Activated naive CD4-positive, alpha-beta T cell treated with anti-CD3 and anti-CD28 coated beads, Interleukin-2, amount 50 U/mL, for 72 hours (primary cell): Measurements from ENCODE around the gene NCK2. TPM values are rescaled to one million over a fixed set of nuclear protein-coding genes. Genes with fewer than 3 reads are reported as not detected.

Experiments used
- ATAC-seq, 2 donors: fragments of 150-1000 bp; cut with Tn5 transposase; 2 replicates each; pipeline ENCODE4 v1.10.0; 2021; ENCODE audit warnings: mild to moderate bottlenecking in 2 of 2, moderate library complexity in 2 of 2
- DNase-seq, 2 donors: peaks; one replicate each; pipeline ENCODE4 v3.0.0; 2021 to 2022; ENCODE audit warnings: low spot score in 2 of 2
- H3K27ac Mint-ChIP-seq, 2 donors: one replicate each; pipeline ENCODE4 v1.8.0; 2022; ENCODE audit warnings: mild to moderate bottlenecking in 2 of 2, mixed read lengths in 2 of 2
- H3K36me3 Mint-ChIP-seq, 2 donors: one replicate each; pipeline ENCODE4 v1.8.0; 2022; ENCODE audit warnings: mixed read lengths in 2 of 2
- H3K9me3 Mint-ChIP-seq, 2 donors: one replicate each; pipeline ENCODE4 v1.8.0; 2022; ENCODE audit warnings: mixed read lengths in 2 of 2
- total RNA-seq, 2 donors: library from RNA; stranded (reverse); gene quantifications; one replicate each; pipeline ENCODE4 v1.2.3, GENCODE V29; 2022

Gene NCK2
- total RNA-seq, 2 donors from 2014 or later: 89.3 to 98.5 TPM

GRCh38 chr2:105868060-105868459 is 123.3 kb downstream of the NCK2 start:
- peak overlapping the region in 1 of 2 donors; percentile 0 for H3K27ac Mint-ChIP-seq
- peaks cover 6 to 18% of the 10 kb centered on the region in 2 donors for H3K36me3 Mint-ChIP-seq
- no peak for DNase-seq
- H3K9me3 Mint-ChIP-seq: no peaks in the 10 kb centered on the region
- no peak for ATAC-seq

- ATAC-seq: no peak
- peaks cover 5 to 18% of the 10 kb centered on the region in 2 donors for H3K36me3 Mint-ChIP-seq
- H3K27ac Mint-ChIP-seq: no peak overlapping the region
- DNase-seq: no peak
- H3K9me3 Mint-ChIP-seq: no peaks in the 10 kb centered on the region
Observed at GRCh38 chr2:105869341-105869740, 124.6 kb downstream of the NCK2 start.

GRCh38 chr2:105870062-105870461 is 125.3 kb downstream of the NCK2 start:
- H3K36me3 Mint-ChIP-seq: peaks cover 6 to 19% of the 10 kb centered on the region in 2 donors
- DNase-seq (no peak), ATAC-seq (no peak)
- H3K9me3 Mint-ChIP-seq: no peaks in the 10 kb centered on the region
- H3K27ac Mint-ChIP-seq: peak overlapping the region; percentile 30 to 83

GRCh38 chr2:105870858-105871257 is 126.1 kb downstream of the NCK2 start:
- H3K9me3 Mint-ChIP-seq: no peaks in the 10 kb centered on the region
- peaks cover 13 to 25% of the 10 kb centered on the region in 2 donors for H3K36me3 Mint-ChIP-seq
- ATAC-seq: no peak
- peak overlapping the region; percentile 30 to 80 for H3K27ac Mint-ChIP-seq
- DNase-seq: no peak

DNA sequence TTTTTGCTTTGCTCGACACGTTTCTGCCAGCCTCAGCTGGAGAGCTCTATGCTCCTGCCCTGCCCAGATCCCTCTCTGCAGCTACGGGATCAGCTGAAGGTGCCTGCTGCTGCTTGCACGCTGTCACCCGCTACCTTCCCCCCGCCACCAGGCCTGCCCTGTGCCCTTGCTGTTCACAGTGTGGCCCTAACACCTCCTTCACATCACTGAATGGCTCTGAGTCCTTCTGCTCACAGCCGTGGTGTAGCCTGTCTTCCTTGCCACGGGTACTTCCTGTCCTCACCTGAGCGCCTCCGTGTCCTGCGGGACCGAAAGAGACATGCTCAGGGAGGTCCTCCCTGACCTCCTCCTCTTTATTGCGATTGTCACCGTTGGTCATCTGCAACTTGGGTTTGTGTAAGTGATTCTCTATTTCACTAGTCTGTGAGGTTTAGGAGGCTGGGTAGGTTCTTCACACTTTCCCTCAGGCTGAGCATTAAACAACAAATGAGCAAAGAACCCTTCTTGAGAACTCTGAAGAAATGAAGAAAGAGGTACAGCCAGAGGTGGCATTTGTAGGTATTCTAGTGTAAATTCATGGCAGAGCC is 127.5 kb downstream of the NCK2 start:
- Mint-ChIP-seq H3K36me3 (peaks cover 13 to 36% of the 10 kb centered on the region in 2 donors), H3K27ac (peak overlapping the region; percentile 70 to 90), H3K9me3 (no peaks in the 10 kb centered on the region)
- DNase-seq (no peak), ATAC-seq (peak; percentile 8 to 39)

- ATAC-seq: no peak
- peaks cover 18 to 41% of the 10 kb centered on the region in 2 donors for H3K36me3 Mint-ChIP-seq
- DNase-seq: no peak
- peak overlapping the region; percentile 70 to 84 for H3K27ac Mint-ChIP-seq
- no peaks in the 10 kb centered on the region for H3K9me3 Mint-ChIP-seq
Observed at GRCh38 chr2:105872830-105873229, 128.1 kb downstream of the NCK2 start.

DNA sequence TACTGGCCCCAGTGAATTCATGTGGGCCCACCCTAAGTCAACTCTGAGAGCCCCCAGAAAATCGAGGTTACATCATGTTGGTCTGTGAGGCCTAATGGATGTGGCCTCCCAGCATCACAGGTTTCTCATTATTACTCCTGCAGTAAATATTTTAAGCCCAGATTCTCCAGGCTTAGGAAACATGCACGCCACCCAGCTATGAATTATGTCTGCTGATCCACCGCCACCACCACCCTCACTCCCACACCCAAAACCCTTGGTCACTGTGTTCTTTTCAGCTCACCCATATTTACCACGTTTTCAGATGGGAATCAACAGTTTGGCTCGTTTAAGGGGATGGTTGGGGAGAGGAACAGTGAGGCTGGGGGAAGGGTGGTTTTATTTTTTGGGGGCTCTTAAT is 128.6 kb downstream of the NCK2 start:
- Mint-ChIP-seq H3K27ac (peak overlapping the region; percentile 70 to 84), H3K9me3 (no peaks in the 10 kb centered on the region)

GRCh38 chr2:105873721-105874120 is 129.0 kb downstream of the NCK2 start:
- H3K27ac Mint-ChIP-seq: peak overlapping the region; percentile 70 to 92
- H3K36me3 Mint-ChIP-seq: peaks cover 25 to 42% of the 10 kb centered on the region in 2 donors
- H3K9me3 Mint-ChIP-seq: no peaks in the 10 kb centered on the region
- DNase-seq: peak in 1 of 2 donors; percentile 90
- peak; percentile 74 to 97 for ATAC-seq

More for the DNA sequence above, 128.6 kb downstream of the NCK2 start:
- H3K36me3 Mint-ChIP-seq: peaks cover 22 to 41% of the 10 kb centered on the region in 2 donors
- ATAC-seq: peak in 1 of 2 donors; percentile 11
- DNase-seq: no peak

DNA sequence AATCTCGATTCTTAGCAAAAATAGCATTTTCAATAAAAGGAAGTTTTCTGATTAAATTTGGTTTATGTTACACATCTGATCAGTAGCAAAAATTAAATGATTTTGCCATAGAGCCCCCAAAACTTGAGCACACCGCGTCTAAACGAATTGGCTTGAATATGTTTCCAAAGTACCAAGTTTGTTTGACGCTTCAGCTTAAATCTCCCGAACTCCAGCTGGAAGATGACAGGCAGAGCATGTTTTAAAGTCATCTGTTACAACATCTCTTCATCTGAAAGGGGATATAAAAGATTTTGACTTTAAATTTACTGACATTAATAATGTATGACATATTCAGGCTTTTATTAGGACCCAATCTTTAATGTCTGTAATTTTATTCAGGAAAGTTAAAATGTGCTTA is 129.8 kb downstream of the NCK2 start:
- Mint-ChIP-seq H3K9me3 (no peaks in the 10 kb centered on the region), H3K36me3 (peaks cover 31 to 50% of the 10 kb centered on the region in 2 donors), H3K27ac (peak overlapping the region; percentile 14 to 70)
- no peak for DNase-seq
- no peak for ATAC-seq

DNA sequence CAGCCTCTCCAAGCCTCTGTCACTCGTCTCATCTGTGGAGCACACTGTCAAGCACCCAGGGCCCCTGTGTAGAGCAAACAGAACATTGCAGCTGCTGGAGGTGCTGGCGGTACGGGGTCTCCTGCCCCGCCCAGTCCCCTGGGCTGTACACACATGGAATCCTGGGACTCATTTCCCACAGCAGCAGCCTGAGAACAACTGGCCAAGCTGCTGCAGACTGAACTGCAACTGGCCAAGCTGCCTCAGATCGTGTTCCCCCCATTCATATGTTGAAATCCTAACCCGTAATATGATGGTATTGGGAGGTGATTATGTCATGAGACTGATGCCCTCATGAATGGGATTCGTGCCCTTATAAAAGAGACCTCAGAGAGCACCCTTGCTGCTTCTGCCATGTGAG is 130.5 kb downstream of the NCK2 start:
- Mint-ChIP-seq H3K36me3 (peaks cover 33 to 56% of the 10 kb centered on the region in 2 donors), H3K9me3 (no peaks in the 10 kb centered on the region), H3K27ac (peak overlapping the region; percentile 22 to 55)
- ATAC-seq (no peak), DNase-seq (no peak)

DNA sequence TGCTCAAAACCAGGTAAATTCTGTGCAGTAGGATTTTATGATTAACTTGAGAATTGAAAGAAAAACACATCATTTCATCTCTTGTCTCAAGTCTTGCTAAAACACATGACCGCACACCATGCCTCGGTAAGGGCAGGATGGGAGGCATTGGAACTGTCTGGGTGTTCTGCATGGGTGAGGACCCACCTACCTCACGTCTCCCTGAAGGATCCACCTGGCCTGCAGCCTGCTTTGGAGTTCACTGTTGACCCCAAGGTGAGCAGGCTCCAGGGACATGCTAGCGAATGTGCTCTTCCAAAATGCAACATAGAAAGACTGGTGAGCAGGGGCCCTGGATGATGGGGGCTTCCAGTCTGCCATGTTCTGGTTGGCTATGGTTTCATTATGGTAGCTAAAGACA is 131.5 kb downstream of the NCK2 start:
- ATAC-seq (no peak), DNase-seq (no peak)
- Mint-ChIP-seq H3K9me3 (no peaks in the 10 kb centered on the region), H3K27ac (peak overlapping the region; percentile 22 to 82), H3K36me3 (peaks cover 36 to 61% of the 10 kb centered on the region in 2 donors)

GRCh38 chr2:105877945-105878344 is 133.2 kb downstream of the NCK2 start:
- peak overlapping the region; percentile 50 to 81 for H3K27ac Mint-ChIP-seq
- ATAC-seq (no peak), DNase-seq (no peak)
- H3K9me3 Mint-ChIP-seq: no peaks in the 10 kb centered on the region
- H3K36me3 Mint-ChIP-seq: peaks cover 38 to 68% of the 10 kb centered on the region in 2 donors

DNA sequence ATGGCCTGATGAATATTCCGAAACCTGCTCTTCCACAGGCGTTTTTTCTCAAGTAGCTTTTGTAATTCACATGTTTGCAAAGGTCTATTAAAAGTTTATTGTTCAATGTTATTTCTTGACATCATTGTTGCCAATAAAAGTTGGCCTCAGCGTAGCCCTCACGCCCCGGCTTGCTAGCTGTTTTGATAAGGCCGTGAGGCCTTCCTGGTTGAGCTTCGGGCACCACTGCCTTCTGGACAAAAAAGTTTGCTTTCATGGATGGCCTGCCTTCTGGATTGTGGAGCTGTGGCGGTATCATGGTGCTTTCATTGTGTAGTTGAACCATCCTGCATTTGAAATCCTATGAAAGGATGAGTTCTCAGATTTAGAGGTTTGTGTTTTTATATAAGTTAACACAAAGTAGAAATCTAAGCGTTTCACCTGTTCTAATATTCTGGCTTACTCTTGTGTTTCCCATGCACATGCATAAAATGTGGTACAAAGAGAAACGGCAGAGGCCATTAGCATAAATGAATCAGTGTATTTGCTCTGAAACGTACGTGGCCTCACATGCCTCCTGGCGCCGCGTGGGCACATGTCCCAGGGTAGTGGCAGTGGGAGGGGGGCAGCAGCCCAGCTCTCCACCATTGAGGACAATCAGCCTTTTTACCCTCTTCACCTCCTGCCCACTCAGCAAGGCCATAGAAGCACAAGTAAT is 134.5 kb downstream of the NCK2 start:
- DNase-seq (no peak), ATAC-seq (no peak)
- Mint-ChIP-seq H3K9me3 (no peaks in the 10 kb centered on the region), H3K27ac (peak overlapping the region; percentile 50 to 76), H3K36me3 (peaks cover 38 to 70% of the 10 kb centered on the region in 2 donors)

DNA sequence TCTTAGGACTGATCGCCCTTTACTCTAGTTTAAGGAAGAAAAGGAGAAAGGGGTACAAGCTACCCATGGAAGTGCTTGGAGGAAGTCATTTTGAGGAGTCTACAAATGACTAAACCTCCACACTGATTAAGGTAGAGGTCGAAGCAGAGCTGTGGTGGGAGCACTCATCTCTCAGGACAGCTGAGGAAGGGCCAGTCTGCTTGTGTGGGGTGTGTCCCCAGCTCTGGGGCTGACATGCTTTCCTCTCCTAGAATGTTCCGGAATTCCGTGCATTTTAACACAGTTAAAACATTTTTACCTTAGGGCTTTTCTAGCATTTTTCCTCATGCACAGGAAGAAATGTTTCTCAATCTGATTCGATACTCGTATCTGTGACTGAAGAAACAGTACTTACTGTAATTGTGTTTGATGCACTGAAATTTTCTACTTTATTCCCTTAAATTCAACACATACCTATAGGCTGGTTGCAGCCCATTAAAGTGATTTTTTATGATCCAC is 135.1 kb downstream of the NCK2 start:
- Mint-ChIP-seq H3K27ac (peak overlapping the region; percentile 50 to 76), H3K9me3 (no peaks in the 10 kb centered on the region), H3K36me3 (peaks cover 42 to 76% of the 10 kb centered on the region in 2 donors)
- ATAC-seq (peak in 1 of 2 donors; percentile 62), DNase-seq (no peak)

DNA sequence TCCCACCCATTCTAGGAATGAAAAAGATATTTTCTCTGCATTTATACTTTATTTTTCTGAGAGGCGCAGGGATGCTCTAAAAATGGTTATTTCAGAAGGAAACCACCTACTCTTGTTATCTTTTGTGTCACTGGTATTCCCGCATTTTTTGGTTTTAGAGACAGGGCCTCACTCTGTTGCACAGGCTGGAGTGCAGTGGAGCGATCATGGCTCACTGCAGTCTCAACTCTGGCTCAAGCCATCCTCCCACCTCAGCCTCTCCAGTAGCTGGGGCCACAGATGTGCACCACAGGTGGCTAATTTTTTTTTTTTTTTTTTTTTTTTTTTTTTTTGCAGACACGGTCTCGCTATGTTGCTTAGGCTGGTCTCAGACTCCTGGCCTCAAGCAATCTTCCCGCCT is 135.9 kb downstream of the NCK2 start:
- no peak for ATAC-seq
- Mint-ChIP-seq H3K9me3 (no peaks in the 10 kb centered on the region), H3K27ac (peak overlapping the region; percentile 8 to 32), H3K36me3 (peaks cover 38 to 73% of the 10 kb centered on the region in 2 donors)
- DNase-seq: no peak

DNA sequence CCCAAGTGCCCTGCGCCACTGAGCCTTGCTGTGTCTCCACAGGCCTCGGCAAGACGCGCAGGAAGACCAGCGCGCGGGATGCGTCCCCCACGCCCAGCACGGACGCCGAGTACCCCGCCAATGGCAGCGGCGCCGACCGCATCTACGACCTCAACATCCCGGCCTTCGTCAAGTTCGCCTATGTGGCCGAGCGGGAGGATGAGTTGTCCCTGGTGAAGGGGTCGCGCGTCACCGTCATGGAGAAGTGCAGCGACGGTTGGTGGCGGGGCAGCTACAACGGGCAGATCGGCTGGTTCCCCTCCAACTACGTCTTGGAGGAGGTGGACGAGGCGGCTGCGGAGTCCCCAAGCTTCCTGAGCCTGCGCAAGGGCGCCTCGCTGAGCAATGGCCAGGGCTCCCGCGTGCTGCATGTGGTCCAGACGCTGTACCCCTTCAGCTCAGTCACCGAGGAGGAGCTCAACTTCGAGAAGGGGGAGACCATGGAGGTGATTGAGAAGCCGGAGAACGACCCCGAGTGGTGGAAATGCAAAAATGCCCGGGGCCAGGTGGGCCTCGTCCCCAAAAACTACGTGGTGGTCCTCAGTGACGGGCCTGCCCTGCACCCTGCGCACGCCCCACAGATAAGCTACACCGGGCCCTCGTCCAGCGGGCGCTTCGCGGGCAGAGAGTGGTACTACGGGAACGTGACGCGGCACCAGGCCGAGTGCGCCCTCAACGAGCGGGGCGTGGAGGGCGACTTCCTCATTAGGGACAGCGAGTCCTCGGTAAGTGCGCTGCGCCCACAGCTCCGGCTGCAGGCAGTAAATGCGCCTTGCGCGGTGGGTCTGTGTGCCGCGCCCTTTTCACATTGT is 136.8 kb downstream of the NCK2 start:
- Mint-ChIP-seq H3K9me3 (no peaks in the 10 kb centered on the region), H3K36me3 (peaks cover 43 to 75% of the 10 kb centered on the region in 2 donors), H3K27ac (peak overlapping the region; percentile 32 to 88)
- DNase-seq (no peak), ATAC-seq (no peak)

DNA sequence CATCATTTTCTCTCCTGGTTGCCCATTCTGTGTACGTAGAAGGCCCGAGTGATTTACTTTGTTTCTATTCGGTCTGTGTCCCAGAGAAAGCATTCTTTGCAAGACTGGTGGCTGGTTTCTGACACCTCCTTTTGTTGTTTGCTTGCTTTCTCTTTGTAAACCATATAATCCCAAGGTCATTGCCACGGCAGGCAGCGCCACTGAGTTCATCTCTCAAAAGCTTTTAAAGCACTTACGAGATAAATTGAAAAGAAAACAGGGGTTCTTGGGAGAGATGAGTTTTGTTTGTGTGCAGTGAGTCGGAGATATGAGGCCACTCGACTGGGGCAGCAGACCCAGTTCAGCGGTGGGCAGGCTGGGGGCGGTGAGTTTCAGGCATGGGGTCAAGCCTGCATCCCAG is 137.6 kb downstream of the NCK2 start:
- Mint-ChIP-seq H3K27ac (peak overlapping the region; percentile 69 to 88), H3K9me3 (no peaks in the 10 kb centered on the region), H3K36me3 (peaks cover 51 to 75% of the 10 kb centered on the region in 2 donors)
- ATAC-seq: no peak
- DNase-seq: no peak
